HFFc6 (cell line): Measurements from ENCODE around the gene SYMPK. TPM values are rescaled to one million over a fixed set of nuclear protein-coding genes. Genes with fewer than 3 reads are reported as not detected.

ENCODE experiments used
- DNase-seq: peaks from one replicate; pipeline ENCODE4 v3.0.0-alpha.2; 2018
- H3K27ac Mint-ChIP-seq: 2 replicates; pipeline ENCODE4 v1.8.0; 2020; ENCODE audit warnings: mild to moderate bottlenecking, mixed read lengths
- H3K27me3 Mint-ChIP-seq: 2 replicates; pipeline ENCODE4 v1.8.0; 2021; ENCODE audit warnings: mild to moderate bottlenecking, moderate library complexity, mixed read lengths; ENCODE audit not compliant: insufficient read depth
- H3K36me3 Mint-ChIP-seq: 2 replicates; pipeline ENCODE4 v1.8.0; 2021; ENCODE audit warnings: low read depth, mixed read lengths
- H3K4me1 Mint-ChIP-seq: 2 replicates; pipeline ENCODE4 v1.8.0; 2020; ENCODE audit warnings: low read depth, mixed read lengths
- H3K4me3 Mint-ChIP-seq: 2 replicates; pipeline ENCODE4 v1.8.0; 2020; ENCODE audit warnings: mild to moderate bottlenecking, moderate library complexity, mixed read lengths
- H3K9me3 Mint-ChIP-seq: 2 replicates; pipeline ENCODE4 v1.8.0; 2020; ENCODE audit warnings: mild to moderate bottlenecking, mixed read lengths
- CTCF ChIP-seq: fragments of 200-600 bp; sonication (generic); IDR thresholded peaks from 2 replicates; pipeline ENCODE4 v1.5.0; 2021; ENCODE audit warnings: antibody characterized with exemption, mild to moderate bottlenecking
- total RNA-seq, 6 experiments: library from RNA; stranded (reverse); fragmentation: NEBNext Ultra II Directional; extraction: Animal tissue kit (Norgen Biotek cat#: 25700); gene quantifications; 2 replicates in 1 of 6; 3 replicates in 5 of 6; pipeline ENCODE4 v1.2.3, GENCODE V29; 2021

The SYMPK gene
- total RNA-seq, 6 experiments from 2014 or later, result 59.6 to 74.8 (median 66.0) TPM

- Mint-ChIP-seq H3K27me3 (peaks cover 4% of the 10 kb centered on the region), H3K36me3 (peaks cover 6% of the 10 kb centered on the region; the same call in 1 of the 2 replicates), H3K4me1 (peaks cover 23% of the 10 kb centered on the region), H3K27ac (no peak overlapping the region), H3K4me3 (no peak overlapping the region), H3K9me3 (no peaks in the 10 kb centered on the region)
- no peak for DNase-seq
- no peak for TF ChIP-seq CTCF
These were observed 48.7 kb downstream of the SYMPK start for GRCh38 chr19:45814166-45814780.

GRCh38 chr19:45812297-45812696, 50.6 kb downstream of the SYMPK start:
- peaks cover 6% of the 10 kb centered on the region; the same call in 1 of the 2 replicates for H3K36me3 Mint-ChIP-seq
- H3K9me3 Mint-ChIP-seq, result no peaks in the 10 kb centered on the region
- peaks cover 3% of the 10 kb centered on the region for H3K27me3 Mint-ChIP-seq
- peak overlapping the region; percentile 42; the same call in 1 of the 2 replicates for H3K27ac Mint-ChIP-seq
- no peak overlapping the region for H3K4me3 Mint-ChIP-seq
- DNase-seq, result no peak
- H3K4me1 Mint-ChIP-seq, result peaks cover 20% of the 10 kb centered on the region
- TF ChIP-seq CTCF, result no peak

- peak overlapping the region; percentile 40 for H3K4me3 Mint-ChIP-seq
- peak; percentile 60 for DNase-seq
- peak overlapping the region; percentile 89 for H3K27ac Mint-ChIP-seq
- peaks cover 30% of the 10 kb centered on the region for H3K4me1 Mint-ChIP-seq
- peaks cover 3% of the 10 kb centered on the region for H3K27me3 Mint-ChIP-seq
- H3K36me3 Mint-ChIP-seq, result peaks cover 12% of the 10 kb centered on the region; the same call in 1 of the 2 replicates
- no peak for TF ChIP-seq CTCF
- peaks cover 5% of the 10 kb centered on the region; the same call in 1 of the 2 replicates for H3K9me3 Mint-ChIP-seq
These were observed 53.2 kb downstream of the SYMPK start for GRCh38 chr19:45809643-45810159.

GRCh38 chr19:45805719-45806118, 57.2 kb downstream of the SYMPK start:
- Mint-ChIP-seq H3K36me3 (0 out of 2 replicates have a peak, but pooled peaks cover 6% of the 10 kb centered on the region), H3K4me3 (no peak overlapping the region), H3K9me3 (peaks cover 5% of the 10 kb centered on the region; the same call in 1 of the 2 replicates), H3K27me3 (peaks cover 5% of the 10 kb centered on the region), H3K27ac (peak overlapping the region; percentile 15; the same call in 1 of the 2 replicates), H3K4me1 (peaks cover 31% of the 10 kb centered on the region)
- no peak for DNase-seq
- no peak for TF ChIP-seq CTCF

GRCh38 chr19:45804959-45805230, 58.1 kb downstream of the SYMPK start:
- DNase-seq, result no peak
- 0 out of 2 replicates have a peak, but pooled peaks cover 6% of the 10 kb centered on the region for H3K36me3 Mint-ChIP-seq
- H3K9me3 Mint-ChIP-seq, result peaks cover 5% of the 10 kb centered on the region; the same call in 1 of the 2 replicates
- no peak overlapping the region for H3K27ac Mint-ChIP-seq
- H3K4me1 Mint-ChIP-seq, result peaks cover 31% of the 10 kb centered on the region
- peaks cover 3% of the 10 kb centered on the region; the same call in 1 of the 2 replicates for H3K27me3 Mint-ChIP-seq
- H3K4me3 Mint-ChIP-seq, result no peak overlapping the region
- TF ChIP-seq CTCF, result no peak
